Karpas-422 (cell line): ENCODE data around the gene USP48. TPM values are rescaled to one million over a fixed set of nuclear protein-coding genes. Genes with fewer than 3 reads are reported as not detected.

Experiments
- DNase-seq: peaks from one replicate; pipeline ENCODE4 v3.0.0-alpha.2; 2015
- H2AFZ ChIP-seq: fragments of 200-600 bp; sonication (generic); 2 replicates; pipeline ENCODE4 v1.6.1; 2014; ENCODE audit warnings: antibody characterized with exemption, low read length, mixed read lengths
- H3K27ac ChIP-seq: fragments of 200-600 bp; sonication (generic); 2 replicates; pipeline ENCODE4 v1.5.1; 2014; ENCODE audit warnings: mild to moderate bottlenecking, low read length, moderate library complexity
- H3K27me3 ChIP-seq: fragments of 200-600 bp; sonication (generic); 2 replicates; pipeline ENCODE4 v1.6.1; 2014; ENCODE audit warnings: low read length, mixed read lengths
- H3K36me3 ChIP-seq: fragments of 200-600 bp; sonication (generic); 2 replicates; pipeline ENCODE4 v1.6.1; 2014; ENCODE audit warnings: low read length, mixed read lengths; ENCODE audit not compliant: insufficient read depth
- H3K4me1 ChIP-seq: fragments of 200-600 bp; sonication (generic); 2 replicates; pipeline ENCODE4 v1.6.1; 2014; ENCODE audit warnings: mild to moderate bottlenecking, low read length, mixed read lengths
- H3K4me2 ChIP-seq: fragments of 200-600 bp; sonication (generic); 2 replicates; pipeline ENCODE4 v1.6.1; 2014; ENCODE audit warnings: low read length, low read depth, mild to moderate bottlenecking; ENCODE audit not compliant: poor library complexity, severe bottlenecking
- H3K4me3 ChIP-seq: fragments of 200-600 bp; sonication (generic); 2 replicates; pipeline ENCODE4 v1.5.1; 2014; ENCODE audit warnings: mild to moderate bottlenecking, antibody characterized with exemption, low read length, mixed read lengths
- H3K79me2 ChIP-seq: fragments of 200-600 bp; sonication (generic); 2 replicates; pipeline ENCODE4 v1.6.1; 2014; ENCODE audit warnings: mild to moderate bottlenecking, low read length, mixed read lengths
- H3K9ac ChIP-seq: fragments of 200-600 bp; sonication (generic); 2 replicates; pipeline ENCODE4 v1.6.0; 2014; ENCODE audit warnings: low read length
- H3K9me2 ChIP-seq: fragments of 200-600 bp; sonication (generic), shearing (Covaris generic); replicated peaks from 2 replicates; pipeline ENCODE4 v1.6.0; 2014; ENCODE audit warnings: mild to moderate bottlenecking, low read length, moderate library complexity; ENCODE audit not compliant: insufficient read depth
- H3K9me3 ChIP-seq: fragments of 300-700, 200-600 bp; sonication (generic); 2 replicates; pipeline ENCODE4 v1.6.1; 2014; ENCODE audit warnings: low read length, mixed read lengths
- H4K20me1 ChIP-seq: fragments of 200-600 bp; sonication (generic); 2 replicates; pipeline ENCODE4 v1.6.1; 2014; ENCODE audit warnings: mild to moderate bottlenecking, antibody characterized with exemption, low read length, low read depth; ENCODE audit not compliant: insufficient read depth
- total RNA-seq: library from RNA; depleted of rRNA; stranded (reverse); fragments of >200 nt; shearing (Covaris generic); gene quantifications from 2 replicates; pipeline ENCODE4 v1.2.3, GENCODE V29; 2014; ENCODE audit warnings: low replicate concordance

USP48 gene
- total RNA-seq, 1 experiment from 2014 or later = 35.1 TPM

GRCh38 chr1:21648791-21649190 is 134.2 kb downstream of the USP48 start:
- no peaks in the 10 kb centered on the region for H3K9me3 ChIP-seq
- no peaks in the 10 kb centered on the region for H3K79me2 ChIP-seq
- no peak overlapping the region for H2AFZ ChIP-seq
- no peaks in the 10 kb centered on the region for H4K20me1 ChIP-seq
- H3K4me3 ChIP-seq = no peak overlapping the region
- H3K4me2 ChIP-seq = no peak overlapping the region
- H3K36me3 ChIP-seq = no peaks in the 10 kb centered on the region
- no peak overlapping the region for H3K9ac ChIP-seq
- DNase-seq = no peak
- H3K9me2 ChIP-seq = no peaks in the 10 kb centered on the region
- no peaks in the 10 kb centered on the region for H3K4me1 ChIP-seq
- no peak overlapping the region for H3K27ac ChIP-seq
- no peaks in the 10 kb centered on the region for H3K27me3 ChIP-seq

DNA sequence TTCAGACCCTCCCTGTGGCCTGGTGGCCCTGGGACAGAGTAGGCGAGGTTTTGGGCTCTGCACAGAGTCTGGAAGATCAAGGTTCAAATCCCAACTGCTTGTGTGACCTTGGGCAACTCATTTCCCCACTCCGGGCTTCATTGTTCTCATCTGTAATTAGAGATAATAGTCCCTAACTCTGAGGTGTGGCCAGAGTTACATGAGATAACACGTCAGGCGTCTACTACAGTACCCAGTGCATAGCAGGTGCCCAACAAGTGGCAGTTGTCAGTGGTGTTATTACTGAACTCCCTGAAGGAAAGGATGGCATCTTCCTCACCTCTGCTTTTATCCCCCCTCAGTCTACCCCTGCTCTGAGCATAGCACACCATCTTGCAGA is 134.6 kb downstream of the USP48 start:
- Histone ChIP-seq H3K4me2 (no peak overlapping the region), H3K27me3 (no peaks in the 10 kb centered on the region), H2AFZ (no peak overlapping the region), H3K9me2 (no peaks in the 10 kb centered on the region), H3K27ac (no peak overlapping the region), H3K79me2 (no peaks in the 10 kb centered on the region), H3K4me1 (no peaks in the 10 kb centered on the region), H3K4me3 (no peak overlapping the region), H3K9ac (no peak overlapping the region), H3K36me3 (no peaks in the 10 kb centered on the region), H3K9me3 (no peaks in the 10 kb centered on the region), H4K20me1 (no peaks in the 10 kb centered on the region)
- no peak for DNase-seq

- Histone ChIP-seq H3K79me2 (no peaks in the 10 kb centered on the region), H2AFZ (no peak overlapping the region), H3K9ac (no peak overlapping the region), H4K20me1 (no peaks in the 10 kb centered on the region), H3K9me3 (no peaks in the 10 kb centered on the region), H3K36me3 (no peaks in the 10 kb centered on the region), H3K27ac (no peak overlapping the region), H3K4me2 (no peak overlapping the region), H3K27me3 (no peaks in the 10 kb centered on the region), H3K4me1 (no peaks in the 10 kb centered on the region), H3K4me3 (no peak overlapping the region), H3K9me2 (no peaks in the 10 kb centered on the region)
- DNase-seq = peak; percentile 94
These were observed 135.3 kb downstream of the USP48 start for GRCh38 chr1:21647431-21648351.

DNA sequence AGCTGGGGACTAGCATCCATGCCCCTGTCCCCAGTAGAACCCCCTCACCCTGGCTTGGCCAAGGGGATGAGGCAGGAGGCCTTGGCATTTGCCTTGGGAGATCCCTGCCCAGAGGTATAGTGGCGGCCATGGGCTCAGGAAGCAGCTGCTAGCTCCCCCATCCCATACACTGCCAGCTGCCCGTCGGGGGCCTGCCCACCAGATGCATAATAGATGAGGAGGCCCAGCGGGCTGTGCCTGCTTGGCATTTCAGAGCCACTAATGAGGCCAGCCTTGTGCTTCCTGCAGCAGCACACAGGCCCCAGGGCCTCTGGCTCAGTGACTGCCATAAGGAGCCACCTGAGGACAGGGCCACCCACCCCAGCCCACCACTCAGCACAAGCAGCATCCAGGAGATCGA is 137.4 kb downstream of the USP48 start:
- H3K27me3 ChIP-seq = no peaks in the 10 kb centered on the region

GRCh38 chr1:21644906-21645305 is 138.0 kb downstream of the USP48 start:
- Histone ChIP-seq H3K79me2 (no peaks in the 10 kb centered on the region), H3K27ac (no peak overlapping the region), H3K4me3 (no peak overlapping the region), H3K4me1 (no peaks in the 10 kb centered on the region), H3K36me3 (no peaks in the 10 kb centered on the region), H3K4me2 (no peak overlapping the region), H3K9ac (no peak overlapping the region), H3K9me2 (no peaks in the 10 kb centered on the region), H3K9me3 (no peaks in the 10 kb centered on the region), H4K20me1 (no peaks in the 10 kb centered on the region), H2AFZ (no peak overlapping the region), H3K27me3 (no peaks in the 10 kb centered on the region)
- DNase-seq = no peak

More for the DNA sequence above, 137.4 kb downstream of the USP48 start:
- no peak overlapping the region for H3K4me2 ChIP-seq
- H2AFZ ChIP-seq = no peak overlapping the region
- no peak overlapping the region for H3K27ac ChIP-seq
- DNase-seq = no peak
- no peaks in the 10 kb centered on the region for H3K9me3 ChIP-seq
- no peaks in the 10 kb centered on the region for H3K36me3 ChIP-seq
- H3K4me1 ChIP-seq = no peaks in the 10 kb centered on the region
- H3K79me2 ChIP-seq = no peaks in the 10 kb centered on the region
- no peak overlapping the region for H3K4me3 ChIP-seq
- H4K20me1 ChIP-seq = no peaks in the 10 kb centered on the region
- H3K9me2 ChIP-seq = no peaks in the 10 kb centered on the region
- H3K9ac ChIP-seq = no peak overlapping the region

GRCh38 chr1:21644348-21644747 is 138.6 kb downstream of the USP48 start:
- Histone ChIP-seq H4K20me1 (no peaks in the 10 kb centered on the region), H3K9me2 (no peaks in the 10 kb centered on the region), H2AFZ (no peak overlapping the region), H3K4me1 (no peaks in the 10 kb centered on the region), H3K9me3 (no peaks in the 10 kb centered on the region), H3K27ac (no peak overlapping the region), H3K9ac (no peak overlapping the region), H3K4me3 (no peak overlapping the region), H3K36me3 (no peaks in the 10 kb centered on the region), H3K27me3 (no peaks in the 10 kb centered on the region), H3K79me2 (no peaks in the 10 kb centered on the region), H3K4me2 (no peak overlapping the region)
- DNase-seq = no peak

- no peaks in the 10 kb centered on the region for H3K79me2 ChIP-seq
- no peaks in the 10 kb centered on the region for H3K27me3 ChIP-seq
- no peak for DNase-seq
These were observed 139.3 kb downstream of the USP48 start for GRCh38 chr1:21643624-21644023.

GRCh38 chr1:21641967-21642739 is 140.8 kb downstream of the USP48 start:
- Histone ChIP-seq H3K9ac (no peak overlapping the region), H3K4me1 (peaks cover 8% of the 10 kb centered on the region), H3K79me2 (no peaks in the 10 kb centered on the region), H3K4me2 (no peak overlapping the region), H3K27ac (no peak overlapping the region), H3K4me3 (no peak overlapping the region), H2AFZ (no peak overlapping the region), H3K9me3 (no peaks in the 10 kb centered on the region), H3K27me3 (no peaks in the 10 kb centered on the region), H3K9me2 (no peaks in the 10 kb centered on the region), H3K36me3 (no peaks in the 10 kb centered on the region), H4K20me1 (peaks cover 6% of the 10 kb centered on the region; the same call in 1 of the 2 replicates)
- DNase-seq = no peak

More at GRCh38 chr1:21643624-21644023, 139.3 kb downstream of the USP48 start:
- H3K9ac ChIP-seq = no peak overlapping the region
- H3K9me2 ChIP-seq = no peaks in the 10 kb centered on the region
- peaks cover 2% of the 10 kb centered on the region; the same call in 1 of the 2 replicates for H4K20me1 ChIP-seq
- no peak overlapping the region for H3K4me3 ChIP-seq
- no peak overlapping the region for H3K27ac ChIP-seq
- no peaks in the 10 kb centered on the region for H3K36me3 ChIP-seq
- H3K4me2 ChIP-seq = no peak overlapping the region
- no peak overlapping the region for H2AFZ ChIP-seq
- H3K9me3 ChIP-seq = no peaks in the 10 kb centered on the region
- H3K4me1 ChIP-seq = peaks cover 6% of the 10 kb centered on the region
